ENCODE data around the gene ARPC5L. TPM values are rescaled to one million over a fixed set of nuclear protein-coding genes. Genes with fewer than 3 reads are reported as not detected.

The ARPC5L gene
- total and polyA plus RNA-seq, 2 of the 13 experiments (the other 11 are each of a cell fraction or from before 2014, with no cell fraction given), result 29.9 to 33.8 TPM

DNA sequence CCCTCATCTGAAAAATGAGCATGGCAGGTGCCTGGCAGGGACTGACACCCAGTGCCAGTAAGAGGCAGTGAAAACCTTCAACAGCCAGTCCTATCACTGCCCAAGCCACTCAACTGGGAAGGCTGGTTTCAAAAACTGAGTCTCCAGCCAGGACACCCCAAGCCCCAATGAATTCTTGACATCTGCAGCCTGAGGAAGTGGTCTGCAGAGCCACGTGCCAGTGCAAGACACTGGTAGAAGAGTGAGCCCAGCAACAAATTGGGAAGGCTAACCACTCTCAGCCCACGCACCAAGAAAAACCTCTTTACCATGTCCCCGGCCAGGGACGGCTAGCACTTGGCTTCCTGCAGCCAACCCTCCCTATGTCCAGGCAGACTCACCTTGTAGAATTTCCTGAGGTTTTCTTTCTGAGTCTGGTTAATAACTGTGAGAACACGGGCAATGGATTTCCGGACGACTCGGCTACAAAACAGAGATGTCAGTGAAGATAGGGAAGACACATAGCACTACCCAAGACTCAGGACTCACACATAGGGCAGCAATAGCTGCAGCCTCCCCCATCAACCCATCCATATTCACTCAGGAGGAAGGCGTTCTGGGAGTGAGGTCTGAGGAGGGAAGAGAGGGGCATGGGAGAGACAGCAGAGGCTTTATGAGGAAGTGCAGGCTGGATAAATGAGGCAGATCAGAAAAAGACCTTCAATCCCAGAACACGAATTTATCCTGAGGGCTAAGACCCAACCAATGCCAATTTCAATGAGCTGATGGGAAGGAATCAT is 1.9 kb upstream of the ARPC5L start:
- Histone ChIP-seq H3K27ac (ENCODE audit: extremely low read length, insufficient read depth, low read length) (peak overlapping the region; percentile 12), H3K36me3 (replicated peaks in 1 of 2; ENCODE audit: control insufficient read depth in 1 of 2, insufficient read depth in 2 of 2, low read length in 2 of 2) (peaks cover 17 to 37% of the 10 kb centered on the region in 2 experiments), H3K9me3 (ENCODE audit: low read length) (no peaks in the 10 kb centered on the region), H3K4me1 (ENCODE audit: insufficient read depth, low read length) (peaks cover 47% of the 10 kb centered on the region), H3K4me3 (replicated peaks in 1 of 3; ENCODE audit: insufficient read depth in 1 of 3, low read depth in 2 of 3, low read length in 3 of 3) (peak overlapping the region; percentile 89 to 97 (median 91)), H3K27me3 (ENCODE audit: control insufficient read depth in 1 of 2, insufficient read depth in 2 of 2, low read length in 2 of 2) (no peaks in the 10 kb centered on the region; a peak in 1 of 5 replicates), H2AFZ (ENCODE audit: low read length) (no peak overlapping the region), H3K9ac (ENCODE audit: insufficient read depth, low read depth, low read length) (peak overlapping the region; percentile 96), H4K20me1 (ENCODE audit: insufficient read depth, low read length) (peaks cover 43% of the 10 kb centered on the region), H3K4me2 (ENCODE audit: low read depth, low read length) (peak overlapping the region; percentile 98), H3K79me2 (ENCODE audit: insufficient read depth, low read length) (peaks cover 29% of the 10 kb centered on the region)
- FAIRE-seq (no peak), ATAC-seq (no peak), DNase-seq (ENCODE audit: low spot score) (no peak)
- 68% methylated on average over 6 of the region's 10 CpGs for WGBS (ENCODE audit: low lambda C conversion rate)
- ChIA-PET CTCF (ENCODE audit: low intra/inter-chr PET ratio, low total read pairs) (no interaction called here), POLR2A (interaction anchor here (1.2 to 4.1 kb wide), 4 partner anchors 8 to 89 kb away, joined by 3 to 26 read pairs (median 10); partner anchors contain the start of genes NR6A1 and WDR38)
- intact Hi-C loops (cut with micrococcal nuclease; ENCODE audit: unreplicated experiment), result loop anchor here (10.0 kb wide), 1 partner anchor 285 kb away; the partner anchor contains the start of gene SCAI
- TF ChIP-seq, protein P1, sequence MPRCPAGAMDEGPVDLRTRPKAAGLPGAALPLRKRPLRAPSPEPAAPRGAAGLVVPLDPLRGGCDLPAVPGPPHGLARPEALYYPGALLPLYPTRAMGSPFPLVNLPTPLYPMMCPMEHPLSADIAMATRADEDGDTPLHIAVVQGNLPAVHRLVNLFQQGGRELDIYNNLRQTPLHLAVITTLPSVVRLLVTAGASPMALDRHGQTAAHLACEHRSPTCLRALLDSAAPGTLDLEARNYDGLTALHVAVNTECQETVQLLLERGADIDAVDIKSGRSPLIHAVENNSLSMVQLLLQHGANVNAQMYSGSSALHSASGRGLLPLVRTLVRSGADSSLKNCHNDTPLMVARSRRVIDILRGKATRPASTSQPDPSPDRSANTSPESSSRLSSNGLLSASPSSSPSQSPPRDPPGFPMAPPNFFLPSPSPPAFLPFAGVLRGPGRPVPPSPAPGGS (CRISPR knock-in tag; IDR thresholded peaks at IDR 0.05), result peak; percentile 28; the same call in 1 of the 2 replicates
- TF ChIP-seq AKAP8 (CRISPR knock-in tag; IDR thresholded peaks at IDR 0.05) (0 out of 2 replicates have a peak, but pooled peaks have one; percentile 0), FOXO1 (CRISPR knock-in tag; IDR thresholded peaks at IDR 0.05) (no peak), ZNF891 (CRISPR knock-in tag; IDR thresholded peaks at IDR 0.05) (0 out of 2 replicates have a peak, but pooled peaks have one; percentile 3)
- TF ChIP-seq, protein P2, sequence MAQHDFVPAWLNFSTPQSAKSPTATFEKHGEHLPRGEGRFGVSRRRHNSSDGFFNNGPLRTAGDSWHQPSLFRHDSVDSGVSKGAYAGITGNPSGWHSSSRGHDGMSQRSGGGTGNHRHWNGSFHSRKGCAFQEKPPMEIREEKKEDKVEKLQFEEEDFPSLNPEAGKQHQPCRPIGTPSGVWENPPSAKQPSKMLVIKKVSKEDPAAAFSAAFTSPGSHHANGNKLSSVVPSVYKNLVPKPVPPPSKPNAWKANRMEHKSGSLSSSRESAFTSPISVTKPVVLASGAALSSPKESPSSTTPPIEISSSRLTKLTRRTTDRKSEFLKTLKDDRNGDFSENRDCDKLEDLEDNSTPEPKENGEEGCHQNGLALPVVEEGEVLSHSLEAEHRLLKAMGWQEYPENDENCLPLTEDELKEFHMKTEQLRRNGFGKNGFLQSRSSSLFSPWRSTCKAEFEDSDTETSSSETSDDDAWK (CRISPR knock-in tag; IDR thresholded peaks at IDR 0.05), result no peak
- no TSS peak for BruUV-seq (replicated peaks)
- in situ Hi-C loops (cut with HindIII; ENCODE audit: extremely low pct_ligation_motif_present, low pct_unique_long_range_greater_than_20kb), result no loop called here
